C4-2B (cell line): Measurements from ENCODE around the gene LONRF2.

Experiments used
- H3K27ac ChIP-seq: fragments of 450-650 bp; 2 replicates; pipeline ENCODE4 v1.5.1; 2017
- ZFX ChIP-seq: fragments of 450-650 bp; IDR thresholded peaks from 2 replicates; pipeline ENCODE4 v1.6.1; 2017
- TF ChIP-seq, protein P1 (sequence below): fragments of 450-650 bp; conservative IDR thresholded peaks from 2 replicates; pipeline ENCODE4 v1.5.1; 2017; ENCODE audit warnings: mild to moderate bottlenecking

Gene LONRF2

DNA sequence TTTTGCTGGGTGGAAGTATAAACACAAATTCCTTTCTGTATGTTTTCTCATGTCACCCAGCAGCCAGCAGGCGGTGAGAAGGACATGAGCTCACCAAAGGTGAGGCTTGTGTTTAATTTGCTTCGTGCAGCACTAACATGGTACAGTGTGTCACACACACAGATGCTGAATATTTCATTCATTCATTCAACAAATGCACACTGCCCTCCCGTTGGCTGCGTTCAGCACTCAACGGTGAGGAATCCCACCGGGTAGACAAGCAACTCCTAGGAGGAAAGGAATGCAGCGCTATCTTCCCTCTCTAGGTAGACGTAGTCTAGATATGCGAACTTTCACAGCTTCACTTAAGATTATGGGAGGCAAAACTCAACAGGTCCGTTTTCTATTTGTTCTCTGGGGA is 85.1 kb downstream of the LONRF2 start:
- H3K27ac ChIP-seq: no peak overlapping the region
- TF ChIP-seq, protein P1, sequence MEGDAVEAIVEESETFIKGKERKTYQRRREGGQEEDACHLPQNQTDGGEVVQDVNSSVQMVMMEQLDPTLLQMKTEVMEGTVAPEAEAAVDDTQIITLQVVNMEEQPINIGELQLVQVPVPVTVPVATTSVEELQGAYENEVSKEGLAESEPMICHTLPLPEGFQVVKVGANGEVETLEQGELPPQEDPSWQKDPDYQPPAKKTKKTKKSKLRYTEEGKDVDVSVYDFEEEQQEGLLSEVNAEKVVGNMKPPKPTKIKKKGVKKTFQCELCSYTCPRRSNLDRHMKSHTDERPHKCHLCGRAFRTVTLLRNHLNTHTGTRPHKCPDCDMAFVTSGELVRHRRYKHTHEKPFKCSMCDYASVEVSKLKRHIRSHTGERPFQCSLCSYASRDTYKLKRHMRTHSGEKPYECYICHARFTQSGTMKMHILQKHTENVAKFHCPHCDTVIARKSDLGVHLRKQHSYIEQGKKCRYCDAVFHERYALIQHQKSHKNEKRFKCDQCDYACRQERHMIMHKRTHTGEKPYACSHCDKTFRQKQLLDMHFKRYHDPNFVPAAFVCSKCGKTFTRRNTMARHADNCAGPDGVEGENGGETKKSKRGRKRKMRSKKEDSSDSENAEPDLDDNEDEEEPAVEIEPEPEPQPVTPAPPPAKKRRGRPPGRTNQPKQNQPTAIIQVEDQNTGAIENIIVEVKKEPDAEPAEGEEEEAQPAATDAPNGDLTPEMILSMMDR: no peak; the same call in 1 of the 2 replicates

DNA sequence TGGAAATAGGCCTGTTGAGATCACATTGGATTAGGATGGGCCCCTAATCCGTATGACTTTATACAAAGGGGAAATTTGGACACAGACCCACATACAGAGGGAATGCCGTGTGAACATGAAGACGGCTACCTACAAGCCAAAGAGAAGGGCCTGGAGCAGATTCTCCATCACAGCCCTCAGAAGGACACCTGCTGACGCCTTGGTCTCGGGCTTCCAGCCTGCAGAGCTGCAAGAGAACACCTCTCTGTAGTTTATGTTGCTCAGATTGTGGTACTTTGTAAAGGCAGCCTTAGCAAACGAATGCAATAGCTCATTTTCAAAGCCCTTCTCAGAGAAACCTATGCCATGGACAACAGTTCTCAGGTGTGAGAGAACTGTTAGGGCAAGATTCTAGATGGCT is 86.1 kb downstream of the LONRF2 start:
- no peak overlapping the region for H3K27ac ChIP-seq
- TF ChIP-seq ZFX: no peak
- TF ChIP-seq, protein P1: no peak

DNA sequence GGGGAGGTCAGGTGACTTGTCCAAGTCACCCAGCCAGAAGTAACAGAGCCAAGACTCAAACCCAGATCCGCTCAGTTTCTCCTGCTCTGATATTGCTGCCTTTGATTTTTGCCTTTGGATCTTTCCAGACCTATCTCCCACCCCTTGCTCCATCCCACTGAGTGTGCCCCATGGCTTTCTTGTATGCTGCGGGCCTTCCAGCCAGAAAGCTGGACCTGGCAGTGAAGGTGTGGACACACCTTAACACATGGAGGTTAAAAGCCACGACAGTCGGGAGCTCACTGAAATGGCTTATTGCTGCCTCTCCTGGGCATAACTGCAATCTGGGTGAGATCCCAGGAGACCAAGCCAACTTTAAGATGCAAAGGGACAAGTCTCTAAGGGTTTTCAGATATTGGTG is 86.7 kb downstream of the LONRF2 start:
- no peak overlapping the region for H3K27ac ChIP-seq
- no peak for TF ChIP-seq ZFX
- TF ChIP-seq, protein P1: no peak

DNA sequence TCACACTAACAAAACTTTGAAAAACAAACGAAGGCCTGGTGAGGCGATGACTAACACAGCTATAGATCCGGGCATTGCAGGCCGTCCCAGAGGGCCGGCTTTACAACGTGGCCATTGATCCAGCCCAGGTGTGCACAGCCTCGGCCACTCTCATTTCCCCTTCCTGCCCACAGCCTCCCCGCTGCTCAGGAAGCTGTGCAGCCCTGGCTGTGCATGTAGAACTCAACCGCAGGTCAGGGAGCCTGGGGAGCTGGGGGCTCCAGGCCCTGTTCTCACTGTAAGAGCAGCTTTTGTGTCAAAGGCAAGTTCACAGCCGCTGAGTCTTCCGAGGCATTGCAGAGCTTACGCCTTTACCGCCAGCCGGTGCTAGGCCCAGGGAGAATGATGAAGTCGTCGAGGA is 87.2 kb downstream of the LONRF2 start:
- TF ChIP-seq, protein P1: no peak
- no peak for TF ChIP-seq ZFX
- no peak overlapping the region for H3K27ac ChIP-seq

DNA sequence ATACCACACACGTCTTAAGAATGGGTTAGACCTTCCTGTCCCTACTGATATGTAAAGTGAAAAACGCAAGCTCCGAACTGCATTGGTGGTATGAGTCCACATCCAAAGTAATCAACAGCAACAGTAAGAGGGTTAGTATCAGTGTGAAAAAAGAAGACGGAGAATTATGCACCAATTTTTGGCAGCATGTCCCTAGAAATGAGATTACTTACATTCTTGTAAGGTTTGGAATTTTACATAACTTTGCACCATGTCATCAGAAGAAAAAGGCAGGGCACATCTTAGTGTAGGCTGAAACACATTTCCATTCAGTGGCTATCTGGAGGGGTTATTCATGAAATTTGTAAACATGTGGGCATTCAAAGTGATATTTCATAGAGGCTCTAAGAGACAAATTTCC is 88.2 kb downstream of the LONRF2 start:
- no peak for TF ChIP-seq ZFX
- TF ChIP-seq, protein P1: no peak
- H3K27ac ChIP-seq: no peak overlapping the region

DNA sequence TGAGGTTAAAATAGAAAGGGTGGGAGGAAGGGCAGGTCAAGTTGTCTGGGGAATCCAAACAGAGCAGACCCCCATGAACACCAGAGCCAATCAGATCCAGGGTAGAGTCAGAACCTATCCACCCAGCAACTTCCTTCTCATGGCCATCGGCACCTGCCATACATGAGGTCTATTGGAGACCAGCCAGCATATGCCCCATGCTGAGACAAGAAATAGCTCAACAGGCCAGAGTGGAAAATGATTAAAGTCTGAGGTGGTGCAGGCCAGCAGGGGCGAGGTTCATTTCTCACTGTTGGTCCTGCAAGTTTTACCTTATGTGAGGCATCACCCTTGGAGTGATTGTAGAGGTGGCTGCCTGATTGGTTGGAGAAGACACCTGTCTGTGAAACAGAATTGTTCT is 89.2 kb downstream of the LONRF2 start:
- no peak overlapping the region for H3K27ac ChIP-seq
- TF ChIP-seq, protein P1: no peak
- no peak for TF ChIP-seq ZFX

DNA sequence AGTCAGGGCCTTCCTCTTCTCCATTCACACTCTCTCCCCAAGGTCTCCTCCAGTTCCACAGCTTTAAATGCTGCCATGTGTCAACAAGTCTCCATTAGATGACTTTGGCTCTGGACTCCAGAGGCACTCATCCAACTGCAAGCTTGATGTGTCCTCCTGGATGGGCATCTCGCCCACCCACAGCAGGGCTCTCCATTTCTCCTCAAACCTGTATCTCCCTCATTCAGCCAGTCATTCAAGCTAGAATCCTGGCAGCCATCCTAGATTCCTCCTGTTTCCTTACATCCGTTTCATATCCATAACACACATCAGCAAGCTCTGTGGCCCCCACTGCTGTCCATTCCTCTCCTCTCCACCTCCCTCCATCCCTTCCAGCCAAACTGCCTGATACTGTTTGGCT is 91.5 kb downstream of the LONRF2 start:
- H3K27ac ChIP-seq: peak overlapping the region; percentile 47
- no peak for TF ChIP-seq ZFX
- TF ChIP-seq, protein P1: peak; percentile 13; the same call in 1 of the 2 replicates
